ENCODE data around the gene POU3F3.

The POU3F3 gene

DNA sequence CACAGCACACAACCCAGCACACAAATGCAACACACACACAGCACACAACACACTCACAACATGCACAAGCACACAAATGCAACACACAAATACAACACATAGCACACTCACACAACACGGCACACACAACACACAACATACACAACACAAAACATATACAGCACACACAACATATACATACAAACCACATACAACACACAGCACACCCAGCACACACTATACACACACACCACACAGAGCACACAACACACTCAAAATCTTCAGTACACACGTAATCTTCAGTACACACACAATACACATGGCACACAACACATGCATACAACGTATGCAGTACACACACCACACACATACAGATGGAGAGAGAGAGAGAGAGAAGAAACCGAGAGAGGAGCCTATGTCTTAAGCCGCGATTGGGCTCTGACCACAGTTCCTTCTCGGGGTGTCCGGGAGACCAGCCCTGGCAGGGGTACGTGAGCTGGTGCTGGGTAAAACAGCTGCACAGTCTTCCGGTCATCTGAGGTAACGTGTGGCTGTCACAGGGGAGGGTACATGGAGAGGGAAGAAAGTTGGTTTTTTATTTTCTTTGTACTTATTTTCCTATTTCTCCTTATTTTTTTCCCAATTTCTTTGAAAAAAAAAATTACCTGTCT lies 25.1 kb downstream of the POU3F3 start:
- TF ChIP-seq, protein P1, sequence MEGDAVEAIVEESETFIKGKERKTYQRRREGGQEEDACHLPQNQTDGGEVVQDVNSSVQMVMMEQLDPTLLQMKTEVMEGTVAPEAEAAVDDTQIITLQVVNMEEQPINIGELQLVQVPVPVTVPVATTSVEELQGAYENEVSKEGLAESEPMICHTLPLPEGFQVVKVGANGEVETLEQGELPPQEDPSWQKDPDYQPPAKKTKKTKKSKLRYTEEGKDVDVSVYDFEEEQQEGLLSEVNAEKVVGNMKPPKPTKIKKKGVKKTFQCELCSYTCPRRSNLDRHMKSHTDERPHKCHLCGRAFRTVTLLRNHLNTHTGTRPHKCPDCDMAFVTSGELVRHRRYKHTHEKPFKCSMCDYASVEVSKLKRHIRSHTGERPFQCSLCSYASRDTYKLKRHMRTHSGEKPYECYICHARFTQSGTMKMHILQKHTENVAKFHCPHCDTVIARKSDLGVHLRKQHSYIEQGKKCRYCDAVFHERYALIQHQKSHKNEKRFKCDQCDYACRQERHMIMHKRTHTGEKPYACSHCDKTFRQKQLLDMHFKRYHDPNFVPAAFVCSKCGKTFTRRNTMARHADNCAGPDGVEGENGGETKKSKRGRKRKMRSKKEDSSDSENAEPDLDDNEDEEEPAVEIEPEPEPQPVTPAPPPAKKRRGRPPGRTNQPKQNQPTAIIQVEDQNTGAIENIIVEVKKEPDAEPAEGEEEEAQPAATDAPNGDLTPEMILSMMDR (IDR thresholded peaks at IDR 0.05; ENCODE audit: borderline replicate concordance, insufficient read depth, low read depth, low read length) = no peak
- H3K4me3 ChIP-seq (ENCODE audit: low read depth, low read length) = no peak overlapping the region

- no peak overlapping the region for H3K4me3 ChIP-seq (ENCODE audit: low read depth, low read length)
- TF ChIP-seq, protein P1 (IDR thresholded peaks at IDR 0.05; ENCODE audit: borderline replicate concordance, insufficient read depth, low read depth, low read length) = no peak
Observed at GRCh38 chr2:104880076-104880475, 26.2 kb downstream of the POU3F3 start.

DNA sequence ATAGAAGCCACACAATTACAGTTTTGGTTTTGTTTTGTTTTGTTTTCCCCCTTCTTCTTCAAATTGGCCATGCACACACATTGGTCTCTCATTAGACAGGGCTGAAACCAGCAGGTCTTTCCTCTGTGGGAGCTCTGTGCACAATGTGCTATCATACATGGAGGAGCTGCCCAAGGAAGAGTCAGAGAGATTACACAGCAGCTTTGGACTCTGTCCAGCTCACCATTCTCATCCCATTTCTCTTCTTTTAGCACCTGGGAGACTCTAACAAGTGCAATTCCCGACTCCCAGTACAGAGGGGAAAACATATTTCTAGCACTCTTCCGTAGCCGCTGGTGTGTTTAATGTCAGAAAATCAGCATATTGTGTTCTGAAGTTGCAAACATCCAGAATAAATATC lies 29.4 kb downstream of the POU3F3 start:
- TF ChIP-seq, protein P1 (IDR thresholded peaks at IDR 0.05; ENCODE audit: borderline replicate concordance, insufficient read depth, low read depth, low read length) = no peak
- no peak overlapping the region for H3K4me3 ChIP-seq (ENCODE audit: low read depth, low read length)

DNA sequence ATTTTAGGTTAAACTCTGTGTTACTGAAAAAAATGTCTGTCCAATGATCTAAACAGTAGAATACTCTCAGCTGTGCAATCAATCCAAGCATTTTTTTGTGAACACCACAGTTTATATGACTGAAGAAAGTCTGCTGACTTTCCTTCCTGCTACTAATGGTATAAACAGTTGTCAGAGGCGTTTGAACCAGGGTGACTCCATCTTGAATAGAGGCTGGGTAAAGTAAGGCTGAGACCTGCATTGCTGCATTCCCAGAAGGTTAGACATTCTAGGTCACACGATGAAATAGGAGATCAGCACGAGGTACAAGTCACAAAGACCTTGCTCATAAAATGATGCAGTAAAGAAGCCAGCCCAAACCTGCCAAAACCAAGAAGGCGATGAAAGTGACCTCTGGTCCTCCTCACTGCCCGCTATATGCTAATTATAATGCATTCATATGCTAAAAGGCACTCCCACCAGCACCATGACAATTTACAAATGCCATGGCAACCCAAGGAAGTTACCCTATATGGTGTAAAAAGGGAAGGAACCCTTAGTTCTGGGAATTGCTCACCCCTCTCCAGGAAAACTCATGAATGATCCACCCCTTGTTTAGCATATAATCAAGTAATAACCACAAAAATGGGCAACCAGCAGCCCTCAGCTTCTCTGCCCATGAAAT lies 31.3 kb downstream of the POU3F3 start:
- TF ChIP-seq, protein P1 (IDR thresholded peaks at IDR 0.05; ENCODE audit: borderline replicate concordance, insufficient read depth, low read depth, low read length) = no peak
- H3K4me3 ChIP-seq (ENCODE audit: low read depth, low read length) = no peak overlapping the region

GRCh38 chr2:104887676-104888075 lies 33.8 kb downstream of the POU3F3 start:
- H3K4me3 ChIP-seq (ENCODE audit: low read depth, low read length) = no peak overlapping the region
- TF ChIP-seq, protein P1 (IDR thresholded peaks at IDR 0.05; ENCODE audit: borderline replicate concordance, insufficient read depth, low read depth, low read length) = no peak

DNA sequence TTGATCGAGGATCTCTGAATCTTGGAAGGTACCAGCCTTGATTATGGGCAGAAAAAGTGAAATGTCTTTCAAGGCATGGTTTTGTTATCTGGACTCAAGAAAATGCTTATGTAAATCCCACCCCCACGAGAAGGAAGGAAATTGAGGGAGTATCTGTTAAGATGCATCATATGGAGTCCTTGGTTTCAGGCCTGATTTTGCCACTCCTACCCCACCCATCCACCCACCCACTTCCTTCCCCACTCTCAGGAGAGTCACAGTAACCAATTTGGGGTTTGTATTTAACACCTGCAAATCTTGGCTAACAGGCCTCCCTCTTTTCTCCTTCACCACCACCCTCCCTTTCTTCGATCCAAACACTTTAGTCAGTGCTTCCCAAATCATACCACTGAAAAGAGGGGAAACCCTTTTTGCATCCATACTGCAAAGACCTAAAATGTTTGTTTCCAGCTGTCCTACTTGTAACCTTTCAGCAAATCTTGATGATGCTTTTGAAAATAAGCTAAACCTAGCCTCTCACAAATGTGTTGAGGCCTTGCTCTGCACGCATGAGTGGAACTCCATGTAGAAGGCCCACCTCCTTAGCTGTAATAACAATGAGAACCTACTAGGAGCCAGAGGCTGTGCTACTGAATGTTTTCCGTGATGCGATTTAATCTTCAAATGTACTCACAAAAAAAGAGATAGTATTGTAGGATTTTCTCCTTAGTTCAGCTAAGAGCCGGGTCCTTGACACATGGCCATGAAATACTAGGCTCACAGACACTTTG lies 34.8 kb downstream of the POU3F3 start:
- TF ChIP-seq, protein P1 (IDR thresholded peaks at IDR 0.05; ENCODE audit: borderline replicate concordance, insufficient read depth, low read depth, low read length) = no peak
- no peak overlapping the region for H3K4me3 ChIP-seq (ENCODE audit: low read depth, low read length)
